HG02588 (cell line): Measurements from ENCODE around the gene PHGDH.
A peak's percentile ranks its signal among the peaks of the same experiment; 100 is the strongest.
"Not testable (repeated sequence)": the region's sequence is repeated elsewhere in the genome, so short reads cannot be mapped to it uniquely, and the experiment has no call there.

Source experiments
- ATAC-seq: cut with Tn5 transposase; IDR thresholded peaks from one replicate; pipeline ENCODE4 v1.9.1; 2021; ENCODE audit warnings: mild to moderate bottlenecking, moderate library complexity; ENCODE audit not compliant: unreplicated experiment

Gene PHGDH

DNA sequence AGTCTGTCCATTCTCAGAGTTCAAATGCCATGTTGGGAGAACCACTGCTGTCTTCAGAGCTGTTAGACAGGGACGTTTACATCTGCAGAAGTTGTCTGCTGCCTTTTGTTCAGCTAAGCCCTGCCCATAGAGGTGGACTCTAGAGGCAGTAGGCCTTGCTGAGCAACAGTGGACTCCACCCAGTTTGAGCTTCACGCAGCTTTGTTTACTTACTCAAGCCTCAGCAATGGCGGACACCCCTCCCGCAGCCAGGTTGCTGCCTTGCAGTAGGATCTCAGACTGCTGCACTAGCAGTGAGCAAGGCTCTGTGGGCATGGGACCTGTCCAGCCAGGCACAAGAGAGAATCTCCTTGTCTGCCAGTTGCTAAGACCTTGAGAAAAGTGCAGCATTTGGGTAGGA, 14.9 kb upstream of the PHGDH start:
- not testable (repeated sequence) for ATAC-seq

DNA sequence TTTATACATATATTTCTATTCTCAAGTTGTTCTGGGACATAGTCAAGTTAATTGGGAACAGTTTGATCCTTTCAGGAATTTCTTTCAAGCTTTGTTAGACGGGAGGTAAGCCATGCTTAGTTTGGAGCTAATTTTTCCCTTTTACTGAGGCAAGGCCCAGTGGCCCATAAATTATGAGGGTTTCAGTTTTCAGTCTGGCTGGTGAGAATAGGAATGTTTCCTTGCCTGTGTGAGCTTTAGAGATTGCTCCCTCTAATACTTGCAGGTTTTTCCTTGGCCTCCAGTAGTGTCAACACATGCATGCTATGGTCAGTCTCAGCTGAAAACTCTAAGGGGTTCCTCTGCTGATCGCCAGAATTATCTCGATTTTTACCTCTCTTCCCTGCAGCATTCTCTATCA, 14.1 kb upstream of the PHGDH start:
- no peak for ATAC-seq

DNA sequence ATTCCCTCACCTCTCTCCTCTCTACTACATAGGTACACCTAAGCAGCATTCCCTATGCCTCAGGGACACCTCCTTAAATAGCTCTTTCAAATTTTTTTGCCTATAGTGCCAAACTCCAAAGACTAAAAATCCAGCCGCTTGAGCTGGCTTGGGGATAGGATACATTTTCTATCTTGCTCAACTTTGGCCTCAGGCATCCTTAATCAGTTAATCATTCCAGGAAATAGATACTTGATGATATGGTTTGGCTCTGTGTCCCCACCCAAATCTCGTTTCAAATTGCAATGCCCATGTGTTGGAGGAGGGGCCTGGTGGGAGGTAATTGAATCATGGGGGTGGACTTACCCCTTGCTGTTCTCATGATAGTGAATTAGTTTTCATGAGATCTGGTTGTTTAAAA, 11.4 kb upstream of the PHGDH start:
- ATAC-seq, result no peak

DNA sequence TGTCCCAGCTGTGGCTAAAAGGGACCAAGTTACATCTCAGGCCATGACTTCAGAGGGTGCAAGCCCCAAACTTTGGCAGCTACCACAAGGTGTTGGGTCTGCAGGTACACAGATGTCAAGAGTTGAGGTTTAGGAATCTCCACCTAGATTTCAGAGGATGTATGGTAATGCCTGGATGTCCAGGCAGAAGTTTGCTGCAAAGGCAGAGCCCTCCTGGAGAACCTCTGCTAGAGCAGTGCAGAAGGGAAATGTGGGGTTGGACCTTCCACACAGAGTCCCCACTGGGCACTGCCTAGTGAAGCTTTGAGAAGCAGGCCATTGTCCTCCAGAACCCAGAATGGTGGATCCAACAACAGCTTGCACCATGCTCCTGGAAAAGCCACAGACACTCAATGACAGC, 10.1 kb upstream of the PHGDH start:
- no peak for ATAC-seq

DNA sequence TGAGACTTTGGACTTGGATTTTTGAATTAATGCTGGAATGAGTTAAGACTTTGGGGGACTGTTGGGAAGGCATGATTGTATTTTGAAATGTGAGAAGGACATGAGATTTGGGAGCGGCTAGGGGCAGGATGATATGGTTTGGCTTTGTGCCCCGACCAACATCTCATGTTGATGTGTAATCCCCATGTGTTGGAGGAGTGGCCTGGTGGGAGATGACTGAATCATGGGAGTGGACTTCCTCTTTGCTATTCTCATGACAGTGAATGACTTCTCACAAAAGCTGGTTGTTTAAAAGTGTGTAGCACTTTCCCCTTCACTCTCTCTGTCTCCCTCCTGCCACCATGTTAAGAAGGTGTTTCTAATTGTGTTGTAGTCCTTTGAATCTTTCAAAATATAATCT, 9.3 kb upstream of the PHGDH start:
- no peak for ATAC-seq

DNA sequence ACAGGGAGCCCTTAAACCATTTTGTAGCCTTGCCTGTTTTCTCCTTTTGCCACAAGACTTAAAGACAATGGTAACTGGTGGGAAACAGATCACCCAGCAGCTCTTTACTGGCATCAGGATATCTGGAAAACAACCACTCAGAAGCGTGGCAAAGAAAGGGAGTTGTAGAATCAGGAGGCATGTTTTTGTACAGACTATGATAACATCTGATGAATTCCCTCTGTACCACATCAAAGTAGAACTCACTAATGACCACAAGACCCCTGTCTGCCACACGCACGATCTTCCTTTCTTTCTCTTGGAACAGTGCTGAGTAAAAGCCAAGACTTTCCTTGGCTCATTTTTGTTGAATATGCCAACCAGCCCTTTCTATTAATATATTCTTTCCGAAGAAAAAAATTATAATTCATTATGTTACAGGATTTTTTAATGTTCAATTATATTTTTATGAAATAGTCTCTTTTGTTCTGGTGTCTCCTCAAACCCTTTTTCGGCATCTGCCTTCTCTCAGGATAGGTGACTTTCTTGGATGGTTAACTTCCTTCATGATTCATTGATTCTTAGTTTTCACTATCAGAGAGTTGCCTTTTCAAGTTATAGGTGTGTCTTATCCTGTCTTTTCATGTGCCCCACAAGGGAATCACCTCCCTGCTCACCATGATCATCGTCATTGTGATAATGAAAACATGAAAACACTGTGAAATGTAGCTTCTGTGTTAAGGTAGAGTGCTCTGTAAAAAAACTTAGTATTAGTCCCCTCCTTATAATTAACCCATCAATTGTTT, 7.9 kb upstream of the PHGDH start:
- no peak for ATAC-seq

DNA sequence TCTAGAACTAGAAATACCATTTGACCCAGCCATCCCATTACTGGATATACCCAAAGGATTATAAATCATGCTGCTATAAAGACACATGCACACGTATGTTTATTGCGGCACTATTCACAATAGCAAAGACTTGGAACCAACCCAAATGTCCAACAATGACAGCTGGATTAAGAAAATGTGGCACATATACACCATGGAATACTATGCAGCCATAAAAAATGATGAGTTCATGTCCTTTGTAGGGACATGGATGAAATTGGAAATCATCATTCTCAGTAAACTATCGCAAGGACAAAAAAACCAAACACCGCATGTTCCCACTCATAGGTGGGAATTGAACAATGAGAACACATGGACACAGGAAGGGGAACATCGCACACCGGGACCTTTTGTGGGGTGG, 5.1 kb upstream of the PHGDH start:
- ATAC-seq, result not testable (repeated sequence)

DNA sequence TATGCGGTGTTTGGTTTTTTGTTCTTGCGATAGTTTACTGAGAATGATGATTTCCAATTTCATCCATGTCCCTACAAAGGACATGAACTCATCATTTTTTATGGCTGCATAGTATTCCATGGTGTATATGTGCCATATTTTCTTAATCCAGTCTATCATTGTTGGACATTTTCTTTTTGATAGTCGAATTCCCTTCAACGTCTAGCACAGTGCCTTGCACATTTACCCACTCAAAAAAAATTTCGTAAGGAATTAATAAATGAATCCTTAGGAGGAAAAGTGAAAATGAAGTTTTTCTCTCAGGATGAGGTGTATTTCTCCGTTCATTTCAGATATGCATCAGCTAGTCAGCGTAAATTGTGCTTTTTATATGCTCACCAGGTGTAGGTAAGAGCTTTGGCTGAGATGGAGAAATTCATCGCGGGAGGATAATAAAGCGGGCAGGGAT, 354 bp upstream of the PHGDH start:
- ATAC-seq, result not testable (repeated sequence)

DNA sequence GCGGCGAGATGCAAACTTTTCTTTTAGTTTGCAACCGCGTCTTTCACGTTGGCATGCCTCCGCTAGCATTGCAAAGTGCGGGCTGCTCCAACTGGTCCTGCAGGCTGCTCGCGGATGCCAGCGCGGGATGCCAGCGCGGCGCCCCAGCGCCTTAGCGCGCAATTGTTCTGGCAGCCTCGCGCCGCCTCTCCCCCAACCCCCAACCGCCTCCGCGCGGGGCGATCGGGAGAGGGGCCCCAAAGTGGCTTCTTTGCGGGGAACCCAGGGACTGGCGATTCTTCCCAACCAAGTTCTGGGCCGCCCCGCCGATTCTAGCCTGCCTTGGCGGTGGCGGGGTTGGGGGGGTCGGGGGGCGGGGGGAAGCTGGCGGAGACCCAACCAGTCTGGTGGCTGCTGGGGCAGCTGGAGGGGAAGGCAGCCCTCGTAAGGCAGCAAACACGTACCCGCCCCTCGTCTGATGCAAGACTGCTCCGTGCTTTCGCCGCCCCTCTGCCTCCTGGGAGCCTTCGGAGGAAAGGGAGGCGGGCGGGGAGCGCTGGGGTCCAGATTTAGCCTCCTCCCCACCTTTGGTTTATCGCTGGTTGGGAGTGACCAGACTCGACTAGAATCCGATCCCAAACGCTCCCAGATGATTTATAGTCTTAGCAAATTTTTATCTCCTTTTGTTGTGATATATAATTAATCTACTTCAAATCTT, 756 bp downstream of the PHGDH start:
- ATAC-seq, result peak; percentile 43

DNA sequence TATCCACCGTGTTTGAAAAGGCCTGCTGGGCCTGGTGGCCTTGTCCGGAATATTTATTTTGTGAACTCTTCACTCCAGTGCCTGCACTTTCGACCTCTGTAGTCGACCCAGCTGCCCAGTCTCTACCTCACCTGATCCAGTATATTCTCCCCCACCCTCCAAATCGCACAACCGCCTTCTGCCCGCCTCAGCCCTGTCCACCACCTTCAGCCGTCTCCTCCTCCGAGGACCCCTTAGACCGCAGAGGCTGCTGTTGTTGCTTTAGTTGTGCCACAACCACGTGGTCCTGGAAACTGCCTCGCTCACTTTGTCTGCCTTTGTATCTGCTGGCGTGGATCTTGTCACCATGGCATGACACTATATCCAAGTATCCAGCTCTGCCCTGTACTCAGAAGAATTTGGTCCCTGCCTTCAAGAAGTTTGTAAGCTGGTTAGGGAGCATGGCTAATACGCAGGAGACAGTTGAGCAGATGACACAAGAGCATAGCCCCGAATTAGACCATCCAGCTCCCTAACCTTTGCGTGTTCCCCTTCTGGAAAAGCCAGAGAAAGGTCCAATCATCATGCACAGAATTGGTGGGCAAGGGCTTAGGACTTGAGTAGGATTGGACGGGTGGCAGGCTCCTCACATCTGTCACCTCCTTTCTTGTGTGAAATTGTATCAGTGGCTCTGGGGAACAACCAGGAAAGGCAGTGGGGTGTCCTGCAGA, 1.5 kb downstream of the PHGDH start:
- ATAC-seq, result no peak

DNA sequence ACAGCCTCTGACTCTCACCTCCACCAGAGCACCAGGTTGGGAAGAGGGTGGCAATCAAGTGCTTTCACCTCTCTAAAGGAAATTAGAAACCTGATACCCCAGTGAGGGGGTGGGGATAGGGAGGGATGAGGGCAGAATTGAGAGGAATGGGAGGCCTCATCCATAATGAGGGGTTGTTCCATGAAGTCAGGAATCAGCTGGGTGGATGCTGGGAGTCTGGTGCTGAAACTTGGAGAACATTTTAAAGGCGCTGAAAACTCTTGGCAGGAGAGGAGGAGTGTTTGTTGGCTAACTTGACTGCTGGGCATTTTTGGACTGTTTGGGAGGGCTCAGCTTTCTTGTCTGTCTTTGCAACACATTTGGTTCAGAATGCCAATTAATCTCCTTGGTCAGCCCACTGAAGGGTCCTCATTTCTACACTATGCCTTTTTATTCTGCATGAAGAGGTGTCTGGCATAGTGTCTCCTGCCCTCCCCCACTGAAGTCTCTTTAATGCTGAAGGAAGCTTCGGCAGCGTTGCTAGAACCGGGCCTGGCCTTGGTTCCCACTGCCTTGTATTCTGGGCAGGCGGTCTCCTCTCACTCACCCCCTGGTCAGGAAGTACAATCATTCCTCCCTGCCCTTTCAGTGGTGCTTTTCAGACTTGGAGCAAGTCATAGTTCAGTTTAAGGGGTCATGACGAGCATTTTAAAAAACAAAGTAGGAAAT, 2.2 kb downstream of the PHGDH start:
- ATAC-seq, result no peak

DNA sequence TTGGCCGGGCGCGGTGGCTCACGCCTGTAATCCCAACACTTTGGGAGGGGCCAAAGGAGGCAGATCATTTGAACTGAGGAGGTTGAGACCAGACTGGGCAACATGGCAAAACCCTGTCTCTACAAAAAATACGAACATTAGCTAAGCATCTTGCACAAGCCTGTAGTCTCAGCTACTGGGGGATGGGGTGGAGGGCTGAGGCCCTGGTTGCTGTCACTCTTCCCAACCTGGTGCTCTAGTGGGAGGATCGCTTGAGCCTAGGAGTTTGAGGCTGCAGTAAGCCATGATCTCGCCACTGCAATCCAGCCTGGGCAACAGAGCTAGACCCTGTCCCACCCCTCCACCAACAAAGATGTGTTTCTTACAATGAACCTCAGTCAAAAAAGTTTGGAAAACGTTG, 2.8 kb downstream of the PHGDH start:
- no peak for ATAC-seq

DNA sequence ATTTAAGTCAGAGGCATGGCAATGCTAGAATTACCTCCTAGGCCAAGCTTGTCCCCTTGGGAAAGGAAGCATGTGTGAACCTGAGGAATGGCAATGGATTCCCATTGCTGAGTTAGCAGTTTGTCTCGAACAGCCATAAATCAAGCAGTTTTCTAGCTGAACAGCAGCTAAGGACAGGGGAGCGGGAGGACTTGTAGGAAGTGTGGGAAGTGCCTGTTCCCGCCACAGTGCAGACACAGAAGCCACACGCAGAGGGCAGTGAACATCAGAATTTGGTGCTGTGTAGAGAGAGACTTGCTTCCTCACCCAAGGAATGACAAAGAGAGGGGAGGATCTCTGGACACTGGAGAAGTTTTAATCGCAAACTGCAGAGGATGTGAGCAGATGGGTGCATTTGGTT, 3.8 kb downstream of the PHGDH start:
- no peak for ATAC-seq

DNA sequence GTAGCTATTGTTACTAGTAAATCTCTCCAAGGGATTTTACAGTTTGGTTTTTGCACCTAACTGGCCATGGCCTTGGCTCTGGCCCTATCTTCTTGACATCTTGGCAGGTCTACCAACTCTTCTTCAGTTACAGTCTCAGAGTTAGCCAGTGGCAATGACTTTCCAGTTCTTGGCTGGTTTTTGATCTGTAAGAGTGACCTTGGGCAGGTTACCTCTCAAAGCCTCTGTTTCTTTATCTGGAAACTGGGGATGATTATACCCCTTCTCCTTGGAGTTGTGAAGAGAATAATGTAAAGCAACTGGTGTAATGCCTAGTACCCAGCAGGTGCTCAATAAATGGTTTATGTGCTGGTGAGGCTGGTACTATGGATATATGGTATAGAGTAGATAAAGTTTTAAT, 6.7 kb downstream of the PHGDH start:
- ATAC-seq, result no peak

DNA sequence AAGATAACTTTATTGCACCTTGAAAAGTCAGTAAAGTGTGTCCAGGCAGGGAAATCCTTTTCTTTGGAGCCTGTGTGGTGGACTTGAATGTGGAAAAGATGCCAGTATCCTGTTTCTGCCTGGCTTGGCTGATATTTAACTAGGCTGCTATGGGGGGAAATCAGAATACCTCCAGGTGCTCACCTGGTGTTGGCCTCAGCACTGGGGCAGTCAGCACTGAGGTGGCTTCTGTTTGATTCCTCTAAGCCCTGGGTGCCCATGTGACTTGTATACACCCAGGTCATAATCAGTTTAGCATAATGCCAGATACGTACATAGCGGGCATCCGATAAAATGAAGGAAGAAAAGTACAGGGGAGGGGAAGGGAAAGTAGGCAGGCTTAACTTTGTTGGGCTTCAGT, 7.2 kb downstream of the PHGDH start:
- ATAC-seq, result no peak

DNA sequence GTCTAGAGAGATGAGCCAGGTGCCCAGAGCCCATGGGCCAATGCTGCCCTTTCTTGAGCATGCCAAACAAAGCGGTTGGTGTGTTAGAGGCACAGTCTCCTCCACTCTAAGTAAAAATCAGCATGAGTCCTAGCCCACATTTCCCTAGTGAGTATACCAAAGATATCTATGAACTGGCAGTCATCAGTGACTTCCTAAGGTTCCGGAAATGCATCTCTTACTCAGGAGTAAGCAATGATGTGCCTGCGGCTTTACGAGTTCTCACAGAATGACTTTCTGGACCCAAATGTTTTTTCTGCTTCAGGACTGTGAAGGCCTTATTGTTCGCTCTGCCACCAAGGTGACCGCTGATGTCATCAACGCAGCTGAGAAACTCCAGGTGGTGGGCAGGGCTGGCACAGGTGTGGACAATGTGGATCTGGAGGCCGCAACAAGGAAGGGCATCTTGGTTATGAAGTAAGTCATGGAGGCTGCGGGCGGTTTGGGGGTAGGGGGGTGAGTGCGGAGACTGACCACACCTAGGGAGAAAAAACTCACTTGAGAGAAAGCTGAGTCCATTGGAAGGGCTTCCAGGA, 9.2 kb downstream of the PHGDH start:
- ATAC-seq, result no peak

DNA sequence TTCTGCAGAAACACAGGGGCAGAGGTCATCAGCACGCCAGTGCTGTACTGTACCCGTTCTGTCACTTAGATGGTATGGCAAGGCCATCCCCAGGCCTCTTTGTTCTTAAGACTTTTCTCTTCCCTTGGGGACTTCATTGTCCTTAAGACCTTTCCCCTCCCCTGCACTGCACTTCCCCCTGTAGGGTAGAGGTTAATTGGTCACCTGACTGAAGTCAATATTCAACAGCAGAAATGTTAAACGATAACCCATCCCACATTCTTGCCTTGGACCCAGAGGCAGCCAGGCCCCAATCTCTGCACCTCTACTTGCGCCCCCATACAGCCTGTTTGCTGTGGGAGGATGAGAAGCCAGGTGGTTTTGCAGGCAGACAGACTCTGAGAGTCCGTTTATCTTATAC, 10.2 kb downstream of the PHGDH start:
- no peak for ATAC-seq

DNA sequence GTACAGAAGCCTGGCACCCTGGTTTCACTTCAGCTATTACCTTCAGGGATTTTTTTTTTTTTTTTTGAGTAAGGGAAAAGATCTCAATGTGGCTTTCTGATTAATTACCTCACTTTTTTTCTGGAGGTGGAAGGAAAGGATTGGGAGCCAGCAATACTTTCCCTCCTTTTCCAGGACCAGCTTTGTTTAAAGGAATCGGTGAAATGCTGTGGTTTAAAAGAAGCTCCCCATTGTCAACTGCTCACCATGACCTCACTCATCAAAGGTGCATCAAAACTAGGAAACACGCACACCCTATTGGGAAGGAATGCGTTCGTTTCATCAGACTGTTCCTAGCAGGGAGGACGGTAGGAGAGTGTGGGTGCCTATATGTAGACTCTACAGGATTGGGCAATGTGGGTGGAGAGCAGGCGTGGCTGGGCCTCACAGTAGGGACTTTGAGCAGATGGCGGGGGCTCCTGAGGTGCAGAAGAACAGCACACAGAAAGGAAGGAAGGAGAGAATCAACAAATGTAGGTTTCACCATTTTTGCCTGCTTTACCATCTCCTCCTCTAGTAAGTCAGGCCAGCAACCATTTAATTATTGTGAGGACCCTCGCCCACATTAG, 13.0 kb downstream of the PHGDH start:
- no peak for ATAC-seq

DNA sequence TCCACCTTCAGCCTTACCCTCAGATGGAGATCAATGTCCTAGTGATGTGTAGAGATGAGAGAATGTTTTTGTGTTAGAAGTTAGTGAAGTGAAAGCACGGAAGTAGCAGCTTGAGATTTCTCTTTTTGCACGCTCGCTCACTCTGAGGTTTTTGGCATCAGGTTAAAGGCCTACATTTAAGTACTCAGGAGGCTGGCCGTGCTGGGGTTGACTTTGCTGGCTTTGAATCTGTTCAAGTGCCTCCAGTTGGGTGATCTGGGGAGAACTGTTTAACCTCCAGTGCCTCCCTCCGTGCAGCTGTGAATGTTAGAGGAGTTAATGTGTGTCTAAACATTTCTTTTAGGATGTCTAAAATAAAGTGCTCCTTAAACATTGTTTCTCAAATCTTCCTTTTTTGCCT, 13.9 kb downstream of the PHGDH start:
- no peak for ATAC-seq

DNA sequence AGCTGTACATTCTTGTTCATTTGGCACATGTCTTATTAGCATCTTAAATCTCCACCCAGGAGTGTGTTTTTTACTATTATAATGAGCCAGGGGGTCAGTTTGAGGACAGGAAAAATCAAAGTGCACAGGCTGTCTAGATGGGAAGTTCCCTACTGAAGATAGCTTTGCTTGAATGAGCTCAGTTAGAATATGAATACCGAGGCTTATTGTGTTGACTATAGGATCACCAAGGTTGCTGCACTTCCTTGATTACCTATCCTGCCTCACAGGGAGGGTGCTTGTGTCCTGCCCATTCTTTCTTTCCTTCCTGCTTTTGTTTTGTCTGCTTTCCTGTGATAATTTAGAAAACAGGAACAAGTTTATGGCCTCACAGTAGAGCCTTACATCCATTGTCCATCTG, 16.3 kb downstream of the PHGDH start:
- no peak for ATAC-seq

DNA sequence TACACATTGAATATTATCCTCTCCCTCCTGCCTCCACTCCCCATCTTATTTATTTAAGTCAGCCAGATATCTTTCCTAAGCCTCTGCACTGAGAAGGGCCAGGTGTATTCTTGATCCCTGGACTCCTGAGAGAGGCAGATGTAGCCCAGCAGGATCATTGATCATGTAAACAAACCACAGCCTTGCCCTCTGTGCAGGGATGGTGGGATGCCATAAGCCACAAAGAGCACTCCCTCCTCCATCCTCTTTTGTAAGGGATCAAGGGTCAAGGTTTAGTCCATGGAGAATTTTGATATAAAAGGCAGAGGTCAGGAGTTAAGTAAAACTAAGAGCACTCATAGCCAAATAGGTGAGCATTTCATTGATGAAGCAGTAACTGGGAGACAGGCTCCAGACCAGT, 17.3 kb downstream of the PHGDH start:
- no peak for ATAC-seq
